ENCODE measurements around the gene NOP56. TPM values are rescaled to one million over a fixed set of nuclear protein-coding genes. Genes with fewer than 3 reads are reported as not detected.

NOP56 gene
- total and polyA plus RNA-seq, 2 of the 8 experiments (the other 6 are each of a cell fraction or from before 2014, with no cell fraction given) = 391 to 677 TPM

GRCh38 chr20:2696646-2697045, 44.2 kb downstream of the NOP56 start (continued):
- TF ChIP-seq RNF2 (IDR thresholded peaks at IDR 0.05; ENCODE audit: borderline replicate concordance, low read depth, low read length, missing control alignments, poor library complexity, severe bottlenecking) = no peak
- no peak for TF ChIP-seq TEAD4 (IDR thresholded peaks at IDR 0.05; ENCODE audit: low read depth, low read length)
- TF ChIP-seq HDAC6 (IDR thresholded peaks at IDR 0.05; ENCODE audit: low read depth, low read length) = no peak
- TF ChIP-seq KDM4A (IDR thresholded peaks at IDR 0.05; ENCODE audit: low read depth, low read length, severe bottlenecking) = no peak
- TF ChIP-seq USF2 (IDR thresholded peaks at IDR 0.05; ENCODE audit: low read length) = no peak
